Measurements from ENCODE around the gene ZFP69.

ZFP69 gene

DNA sequence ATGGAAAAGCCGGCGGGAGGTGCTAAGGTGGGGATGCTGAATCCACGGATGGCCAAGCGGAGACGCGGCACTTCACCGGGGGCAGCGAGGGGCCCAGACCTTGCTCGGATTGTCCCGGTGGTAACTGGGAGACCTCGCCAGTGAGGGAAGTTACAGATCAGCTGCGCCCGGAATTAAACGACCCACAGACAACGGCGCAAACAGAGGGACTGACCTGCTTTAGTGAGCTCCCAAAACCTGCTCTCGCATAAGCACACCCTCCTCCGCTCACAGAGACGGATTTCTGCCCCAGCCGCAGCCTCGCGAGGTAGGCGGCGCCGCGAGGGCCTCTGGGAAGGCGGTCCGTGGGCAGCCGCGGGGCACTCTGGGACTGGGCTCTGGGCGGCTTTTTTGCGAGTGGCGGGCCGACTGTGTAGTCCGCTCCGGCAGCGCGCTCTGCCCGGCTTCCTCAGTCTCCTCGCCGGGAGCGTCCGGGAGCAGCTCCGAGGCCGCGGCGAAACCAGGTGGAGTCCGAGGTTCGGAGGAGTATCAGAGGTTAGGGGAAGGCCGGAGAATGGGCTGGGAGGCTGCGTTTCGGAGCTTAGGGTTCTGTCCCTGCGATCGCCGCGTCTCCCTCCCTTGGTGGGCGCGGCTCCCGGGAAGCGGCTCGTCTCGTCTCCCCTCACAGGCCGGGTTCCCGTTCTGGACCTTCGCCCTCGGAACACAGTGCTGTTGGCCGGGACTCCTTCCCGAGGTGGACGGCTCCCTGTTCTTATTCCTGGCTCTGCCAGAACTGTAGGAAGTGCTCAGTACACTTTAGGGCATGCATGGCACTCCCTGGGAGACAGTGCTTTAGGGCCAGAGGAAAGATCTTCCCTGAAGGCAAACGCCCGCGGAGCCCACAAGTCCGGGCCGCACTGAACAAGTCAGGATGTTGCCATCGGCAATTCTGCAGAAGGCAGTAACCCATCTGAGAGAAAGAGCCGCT, 31.6 kb downstream of the ZFP69 start, which contains the start of gene EXO5:
Gene EXO5 (plus strand): TSS at position 393 of the 967 bp plus-strand sequence. CDS start 5,778 bp downstream, outside the sequence.
- DNase-seq (ENCODE audit: low read depth), result peak; percentile 79

DNA sequence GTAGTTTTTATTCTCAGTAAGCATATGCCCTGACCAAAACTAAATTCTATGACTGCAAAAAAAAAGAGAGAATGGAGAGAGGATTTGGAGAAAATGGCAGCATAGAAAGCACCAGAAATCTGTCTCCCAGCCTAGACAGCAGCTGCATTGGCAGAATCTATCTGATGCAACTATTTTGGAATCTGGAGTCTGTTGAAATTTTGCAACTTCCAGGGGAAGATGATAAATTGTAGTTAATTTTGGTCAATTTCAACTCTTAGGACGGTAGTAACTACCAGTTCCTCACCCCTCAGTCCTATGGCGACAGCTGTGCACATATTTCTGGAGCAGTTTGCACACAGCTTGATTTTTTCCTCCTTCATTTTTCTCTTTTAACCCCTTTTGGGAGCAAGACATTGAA, 42.4 kb downstream of the ZFP69 start:
- DNase-seq (ENCODE audit: low read depth), result no peak

DNA sequence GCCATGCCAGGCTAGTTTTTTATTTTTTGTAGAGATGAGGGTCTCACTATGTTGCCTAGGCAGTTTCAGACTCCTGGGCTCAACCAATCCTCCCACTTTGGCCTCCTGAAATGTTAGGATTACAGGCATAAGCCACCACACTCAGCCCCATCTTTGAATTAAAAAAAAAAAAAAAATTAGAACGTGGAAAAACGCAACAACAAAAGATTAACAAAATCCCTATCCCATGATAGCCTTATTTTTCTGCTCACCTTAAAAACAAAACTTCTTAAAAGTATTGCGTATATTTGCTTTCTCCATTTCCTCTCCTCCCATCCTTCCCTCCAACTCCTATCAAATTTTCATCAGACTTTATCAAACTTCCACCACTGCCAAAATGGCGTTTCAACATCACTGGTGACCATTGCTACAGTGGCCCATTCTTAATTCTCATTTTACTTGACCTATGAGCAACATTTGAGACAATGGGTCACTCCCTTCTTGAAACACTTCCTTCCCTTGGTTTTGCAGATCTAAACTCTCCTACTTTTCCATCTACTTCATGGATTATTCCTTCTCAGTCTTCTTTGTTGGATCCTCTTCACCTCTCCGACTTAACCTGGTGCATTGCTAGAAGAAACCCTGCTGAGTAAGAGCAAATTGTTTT, 53.8 kb downstream of the ZFP69 start:
- DNase-seq (ENCODE audit: low read depth), result no peak

DNA sequence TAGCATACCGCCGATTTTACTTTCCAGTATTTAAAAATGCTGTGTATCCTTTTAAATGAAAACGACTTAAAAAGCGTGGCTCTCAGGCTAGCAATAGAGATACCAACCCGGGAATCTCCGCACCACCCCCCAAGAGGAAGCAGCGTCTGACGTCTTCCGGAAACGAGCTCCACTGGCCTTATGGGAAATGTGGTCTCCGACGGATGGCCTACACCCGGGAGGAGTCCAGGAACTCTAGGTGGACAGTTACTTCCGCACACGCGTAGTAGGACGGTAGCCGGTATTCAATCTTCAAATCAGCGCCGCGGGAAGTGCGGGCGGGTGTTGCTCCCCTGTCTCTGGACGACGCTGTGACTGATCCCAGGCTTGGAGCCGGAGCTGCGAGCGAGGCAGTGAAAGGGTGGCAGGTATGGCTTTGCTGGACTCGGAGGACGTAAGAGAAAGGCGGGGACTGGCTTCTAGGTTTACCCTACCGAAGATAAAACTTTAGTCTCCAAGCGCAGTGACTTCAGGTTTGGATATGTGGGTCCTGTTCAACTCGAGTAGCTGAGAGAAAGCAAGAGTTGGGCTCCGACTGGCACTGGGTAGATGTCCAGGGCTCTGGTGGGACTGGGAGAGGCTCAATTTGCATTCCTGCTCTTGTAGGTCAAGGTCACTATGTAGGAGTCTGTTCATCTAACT, 54.4 kb downstream of the ZFP69 start, which contains the start of gene ZNF684:
Gene ZNF684 (plus strand): TSS at position 257 of the 681 bp plus-strand sequence. CDS start 1,530 bp downstream, outside the sequence.
- DNase-seq (ENCODE audit: low read depth), result peak; percentile 78

DNA sequence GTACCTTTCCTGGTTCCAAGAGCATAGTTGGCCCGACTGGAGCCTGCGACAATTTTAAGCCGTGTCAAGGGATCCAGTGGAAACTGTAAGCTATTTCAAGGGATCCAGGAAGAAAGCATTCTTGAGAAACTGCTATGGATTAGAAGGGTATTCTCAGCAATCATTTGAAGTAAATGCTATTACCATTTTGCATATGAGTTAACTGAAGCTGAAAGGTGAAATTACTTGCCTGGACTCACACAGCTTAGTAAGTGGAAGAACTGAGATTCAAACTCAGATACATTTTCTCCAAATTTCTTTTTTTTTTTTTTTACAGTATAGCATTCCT, 54.9 kb downstream of the ZFP69 start:
- no peak for DNase-seq (ENCODE audit: low read depth)

DNA sequence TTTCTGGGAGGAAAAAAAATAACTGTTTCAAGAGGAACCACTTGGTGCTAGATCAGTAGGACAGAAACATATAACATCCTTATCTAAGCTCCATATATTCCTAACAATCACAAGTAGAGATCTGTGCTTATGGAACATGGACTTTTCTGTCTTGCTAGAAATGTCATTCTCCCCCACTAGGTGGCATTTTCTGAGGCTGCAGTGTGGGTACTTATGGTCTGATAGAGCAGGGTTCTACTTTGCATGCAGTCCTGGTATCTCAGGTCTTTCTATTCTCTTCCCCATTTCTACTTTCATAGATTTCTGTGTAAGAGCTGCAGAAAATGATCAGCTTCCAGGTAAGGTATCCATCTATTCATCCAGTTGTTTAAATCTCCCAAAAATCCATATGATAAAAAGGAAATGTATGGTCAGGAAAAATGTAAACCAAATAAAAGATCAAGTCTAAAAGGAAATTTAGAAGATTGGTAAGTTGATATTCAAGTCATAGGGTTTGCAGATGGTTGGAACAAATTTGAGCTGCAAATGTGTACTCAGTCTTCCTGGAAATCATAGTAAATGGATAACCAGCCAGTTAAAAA, 55.8 kb downstream of the ZFP69 start:
- DNase-seq (ENCODE audit: low read depth), result no peak

DNA sequence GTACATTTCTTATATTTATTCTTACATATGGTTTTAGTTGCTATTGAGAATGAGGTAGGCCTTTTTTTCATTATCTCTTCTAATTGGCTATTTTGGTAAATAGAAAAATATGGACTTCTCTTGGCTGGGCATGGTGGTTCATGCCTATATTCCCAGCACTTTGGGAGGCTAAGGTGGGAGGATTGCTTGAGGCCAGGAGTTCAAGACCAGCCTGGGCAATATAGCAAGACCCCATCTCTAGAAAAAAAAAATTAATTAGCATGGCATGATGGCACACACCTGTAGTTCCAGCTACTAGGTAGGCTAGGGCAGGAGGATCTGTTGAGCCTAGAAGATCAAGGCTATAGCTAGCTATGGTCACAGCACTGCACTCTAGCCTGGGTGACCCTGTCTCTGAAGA, 57.5 kb downstream of the ZFP69 start:
- DNase-seq (ENCODE audit: low read depth), result no peak

DNA sequence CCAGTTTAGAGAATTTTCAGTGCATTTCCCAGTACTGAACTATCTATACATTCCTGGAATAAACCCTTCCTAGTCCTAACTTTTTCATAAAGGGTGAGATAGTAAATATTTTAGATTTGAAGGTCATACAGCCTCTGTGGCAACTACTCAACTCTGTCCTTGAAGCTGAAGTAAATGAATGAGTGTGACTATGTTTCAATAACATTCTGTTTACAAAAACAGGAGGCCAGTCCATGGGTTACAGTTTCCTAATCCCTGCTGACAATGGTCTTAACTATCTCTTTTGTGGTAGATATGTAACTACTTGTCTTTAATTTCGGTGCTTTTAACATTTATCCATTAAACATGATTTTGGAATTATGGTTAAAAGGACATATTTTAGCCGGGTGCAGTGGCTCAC, 58.6 kb downstream of the ZFP69 start:
- DNase-seq (ENCODE audit: low read depth), result no peak

DNA sequence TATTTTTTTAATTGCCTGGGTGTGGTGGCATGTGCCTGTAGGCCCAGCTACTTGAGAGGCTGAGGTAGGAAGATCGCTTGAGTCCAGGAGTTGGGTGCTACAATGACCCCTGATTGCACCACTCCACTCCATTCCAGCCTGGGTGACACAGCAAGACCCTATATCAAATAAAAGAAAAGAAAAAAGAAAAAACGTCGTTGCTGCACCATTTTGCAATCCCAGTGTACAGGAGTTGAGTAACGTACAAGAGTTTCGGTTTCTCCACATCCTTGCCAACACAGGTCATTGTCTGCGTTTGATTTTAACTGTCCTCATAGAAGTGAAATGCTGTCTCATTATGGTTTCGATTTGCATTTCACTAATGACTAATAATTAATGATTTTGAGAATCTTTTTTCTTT, 62.2 kb downstream of the ZFP69 start:
- no peak for DNase-seq (ENCODE audit: low read depth)

Data from activated T-helper 9 cell treated with anti-CD3 and anti-CD28 coated beads, Interleukin-2, amount 50 U/mL, for 16 hours (primary cell).